HG02571 (cell line): ENCODE data around the gene SSNA1.
A peak's percentile ranks its signal among the peaks of the same experiment; 100 is the strongest.

Experiments
- ATAC-seq: cut with Tn5 transposase; IDR thresholded peaks from one replicate; pipeline ENCODE4 v1.9.1; 2021; ENCODE audit warnings: mild to moderate bottlenecking, moderate library complexity; ENCODE audit not compliant: unreplicated experiment

The SSNA1 gene

GRCh38 chr9:137198051-137198901 lies 9.8 kb downstream of the SSNA1 start:
- ATAC-seq, result no peak

DNA sequence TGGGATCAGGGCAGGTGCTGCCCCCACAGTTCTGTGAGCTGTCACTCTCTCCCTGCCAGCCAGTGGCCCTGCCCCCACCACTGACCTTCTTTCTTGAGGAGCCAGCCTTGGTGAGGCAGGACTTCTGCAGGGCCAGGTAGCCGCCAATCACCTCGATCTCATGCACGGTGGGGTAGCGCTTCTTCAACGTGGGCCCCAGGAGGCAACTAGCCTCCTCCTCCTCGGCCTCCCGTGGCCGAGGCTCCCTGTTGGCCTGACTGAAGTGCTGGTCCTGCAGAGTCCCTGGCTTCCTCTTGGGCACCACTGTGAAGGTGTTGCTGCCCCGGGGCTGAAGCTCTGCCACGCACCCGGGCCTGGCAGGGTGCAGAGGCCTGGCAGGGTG lies 10.4 kb downstream of the SSNA1 start:
- no peak for ATAC-seq

DNA sequence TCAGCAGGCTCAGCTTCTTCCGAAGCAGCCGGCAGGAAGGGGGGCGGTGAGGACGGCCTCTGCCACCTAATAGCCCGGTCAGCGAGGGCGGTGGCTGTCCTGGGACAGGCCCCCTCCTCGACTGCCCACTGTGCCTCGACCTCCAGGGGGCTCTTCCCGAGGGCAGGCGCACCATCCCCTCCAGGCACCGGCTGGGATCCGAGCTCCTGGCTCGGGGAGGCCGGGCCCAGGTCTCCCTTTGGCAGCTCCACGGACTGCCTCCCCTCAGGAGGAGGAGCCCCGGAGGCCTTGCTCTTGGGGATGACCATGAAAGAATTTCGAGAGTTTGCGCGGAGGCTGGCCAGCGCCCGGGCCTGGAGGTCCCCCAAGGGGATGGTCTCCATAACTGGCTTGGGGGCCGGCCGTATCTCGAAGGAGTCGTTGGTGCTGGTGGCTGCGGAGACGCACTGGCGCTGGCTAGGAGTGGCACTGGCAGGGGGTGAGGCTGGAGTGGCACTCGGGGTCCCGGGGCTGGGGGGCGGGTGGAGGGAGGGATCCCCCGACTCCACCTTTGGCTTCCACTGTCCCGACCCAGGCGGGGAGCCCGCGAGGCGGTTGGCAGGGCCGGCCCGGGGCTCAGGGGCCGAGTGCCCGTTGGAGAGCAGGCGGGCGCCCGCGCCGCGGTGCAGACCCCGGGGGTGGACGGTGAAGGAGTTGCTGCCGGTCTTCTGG lies 11.1 kb downstream of the SSNA1 start:
- ATAC-seq, result no peak

DNA sequence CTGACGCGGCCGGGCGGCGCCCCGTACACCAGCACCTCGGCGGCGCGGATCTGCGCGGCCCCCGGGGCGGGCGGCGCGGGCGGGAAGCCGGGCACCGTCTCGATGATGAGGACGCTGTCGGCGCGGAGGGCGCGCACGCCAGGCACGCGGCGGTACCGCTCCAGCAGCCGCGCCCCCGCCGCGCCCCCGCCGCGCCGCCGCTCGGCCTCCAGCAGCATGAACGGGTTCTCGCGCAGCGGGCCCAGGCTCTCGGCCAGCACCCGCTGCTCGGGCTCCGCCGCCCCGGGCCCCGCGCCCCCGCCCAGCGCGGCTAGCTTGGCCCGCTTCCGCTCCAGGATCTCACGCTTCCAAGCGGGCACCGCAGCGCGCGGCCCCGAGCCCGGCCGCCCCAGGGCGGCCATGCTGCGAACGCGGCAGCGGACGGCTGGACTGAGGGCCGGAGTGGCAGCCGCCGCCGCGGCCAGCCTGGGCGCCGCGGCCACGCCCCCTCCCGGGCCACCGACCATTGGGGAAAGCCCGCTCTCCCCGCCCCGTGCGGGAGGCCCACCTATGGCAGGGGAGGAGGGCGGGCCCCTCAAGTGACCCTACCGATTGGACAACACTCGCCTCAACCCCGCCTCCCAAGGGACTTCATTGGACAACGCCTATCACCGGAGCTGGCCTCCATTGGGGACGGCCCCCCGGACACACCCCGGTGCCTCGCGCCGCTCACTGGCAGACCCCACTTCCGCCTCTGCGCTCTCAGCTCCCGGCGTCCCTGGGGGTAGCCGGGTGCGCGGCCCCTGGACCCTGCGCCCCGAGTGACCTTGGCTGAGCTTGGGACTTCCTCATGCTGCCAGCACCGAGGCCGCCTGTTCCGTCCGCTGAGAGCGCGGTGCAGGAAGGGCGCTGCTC lies 12.1 kb downstream of the SSNA1 start, which contains the start of gene TPRN:
Gene TPRN (minus strand): TSS at position 431 of the 894 bp plus-strand sequence. CDS start 30 bp downstream, at position 401.
- peak; percentile 83 for ATAC-seq

GRCh38 chr9:137201205-137201868 lies 12.9 kb downstream of the SSNA1 start:
- ATAC-seq, result no peak

- ATAC-seq, result no peak
Observed at GRCh38 chr9:137202966-137203365, 14.5 kb downstream of the SSNA1 start.

GRCh38 chr9:137204731-137205125 lies 16.3 kb downstream of the SSNA1 start:
- no peak for ATAC-seq

GRCh38 chr9:137205126-137206069 lies 16.9 kb downstream of the SSNA1 start, which contains the start of the genes NDOR1 and TMEM203:
NDOR1 (plus strand) TSS chr9:137205700; CDS start chr9:137205778, 78 bp downstream.
TMEM203 (minus strand) TSS chr9:137205648; CDS start chr9:137205414, 234 bp downstream.
- ATAC-seq, result peak; percentile 41

GRCh38 chr9:137206602-137207001 lies 18.1 kb downstream of the SSNA1 start:
- ATAC-seq, result no peak

- ATAC-seq, result no peak
Observed at GRCh38 chr9:137211532-137211931, 23.1 kb downstream of the SSNA1 start.

GRCh38 chr9:137212520-137212919 lies 24.0 kb downstream of the SSNA1 start:
- no peak for ATAC-seq

- no peak for ATAC-seq
Observed at GRCh38 chr9:137213160-137214060, 24.9 kb downstream of the SSNA1 start.

DNA sequence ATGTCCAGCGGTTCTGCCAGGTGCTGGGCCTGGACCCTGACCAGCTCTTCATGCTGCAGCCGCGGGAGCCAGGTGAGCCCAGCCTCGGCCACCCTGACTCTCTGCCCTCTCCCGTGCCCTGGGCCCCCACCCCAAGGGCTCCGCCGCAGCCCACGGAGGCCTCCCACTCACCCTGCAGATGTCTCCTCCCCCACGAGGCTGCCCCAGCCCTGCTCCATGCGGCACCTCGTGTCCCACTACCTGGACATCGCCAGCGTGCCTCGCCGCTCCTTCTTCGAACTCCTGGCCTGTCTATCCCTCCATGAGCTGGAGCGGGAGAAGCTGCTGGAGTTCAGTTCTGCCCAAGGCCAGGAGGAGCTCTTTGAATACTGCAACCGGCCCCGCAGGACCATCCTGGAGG lies 26.1 kb downstream of the SSNA1 start:
- no peak for ATAC-seq

- no peak for ATAC-seq
Observed at GRCh38 chr9:137215196-137215986, 26.9 kb downstream of the SSNA1 start.

DNA sequence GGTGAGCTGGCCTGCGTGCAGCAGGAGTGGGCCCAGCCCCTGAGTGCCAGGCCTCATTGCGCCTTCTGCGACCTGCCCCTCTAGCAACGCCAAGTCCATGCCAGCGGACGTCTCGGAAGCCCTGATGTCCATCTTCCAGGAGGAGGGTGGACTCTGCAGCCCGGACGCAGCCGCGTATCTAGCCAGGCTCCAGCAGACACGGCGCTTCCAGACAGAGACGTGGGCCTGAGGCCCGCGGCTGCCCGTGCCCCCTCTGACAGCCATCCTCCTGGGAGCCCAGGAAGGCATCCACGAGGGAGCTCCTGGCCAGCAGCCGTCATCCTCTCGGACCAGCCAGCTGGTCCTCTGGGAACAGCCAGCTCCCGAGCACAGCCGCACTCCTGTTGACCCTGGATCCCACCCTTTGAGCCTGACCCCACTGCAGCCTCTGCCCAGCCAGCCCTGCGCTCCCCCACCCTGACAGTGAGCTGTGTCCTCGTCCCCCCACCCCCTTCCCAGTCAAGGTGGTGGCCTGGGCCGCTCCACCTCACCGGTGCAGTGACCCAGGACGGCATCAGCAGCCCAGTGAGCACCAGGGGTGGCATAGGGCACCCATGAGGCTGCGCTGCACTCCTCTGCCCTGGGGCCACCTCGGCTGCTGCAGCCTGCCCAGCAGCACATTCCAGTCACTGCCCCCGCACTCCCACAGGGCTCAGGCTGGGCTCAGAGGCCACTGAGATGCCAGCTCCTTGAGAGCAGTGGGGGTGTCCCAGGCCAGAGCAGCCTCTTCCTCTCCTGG lies 27.9 kb downstream of the SSNA1 start:
- ATAC-seq, result no peak
